ENCODE data around the gene DGKZ.
"Not testable (repeated sequence)": the region's sequence is repeated elsewhere in the genome, so short reads cannot be mapped to it uniquely, and the experiment has no call there.

Gene DGKZ

DNA sequence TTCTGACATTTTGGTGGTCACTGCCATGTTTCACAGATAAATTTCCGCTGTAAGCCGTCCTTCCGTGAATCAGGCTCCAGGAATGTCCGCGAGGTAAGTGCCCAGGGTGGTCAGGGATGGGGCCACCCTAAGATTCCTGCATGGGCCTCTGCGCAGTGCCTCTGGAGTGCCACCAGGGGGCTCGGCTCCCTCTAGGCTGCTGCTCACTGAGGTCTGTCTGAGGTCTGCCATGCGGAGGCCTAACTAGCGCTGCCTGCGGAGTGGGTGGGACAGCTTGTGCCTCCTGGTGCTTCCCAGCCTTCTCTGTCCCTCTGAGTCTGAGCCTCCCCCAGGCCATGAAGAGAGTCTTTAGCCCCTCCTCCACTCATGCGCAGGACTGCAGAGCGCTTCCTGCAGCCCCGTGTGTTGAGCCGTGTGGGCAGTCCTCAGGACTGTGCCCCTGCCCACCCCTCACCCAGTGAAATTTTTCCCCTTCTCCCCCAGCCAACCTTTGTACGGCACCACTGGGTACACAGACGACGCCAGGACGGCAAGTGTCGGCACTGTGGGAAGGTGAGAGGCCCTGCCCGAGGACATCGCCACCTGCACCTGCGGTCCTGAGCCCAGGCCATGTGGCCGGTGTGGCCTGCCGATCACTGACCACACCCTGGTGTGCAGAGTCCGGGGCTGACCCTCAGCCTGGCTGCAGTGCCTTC, 22.3 kb downstream of the DGKZ start:
- DNase-seq, result peak; percentile 30

DNA sequence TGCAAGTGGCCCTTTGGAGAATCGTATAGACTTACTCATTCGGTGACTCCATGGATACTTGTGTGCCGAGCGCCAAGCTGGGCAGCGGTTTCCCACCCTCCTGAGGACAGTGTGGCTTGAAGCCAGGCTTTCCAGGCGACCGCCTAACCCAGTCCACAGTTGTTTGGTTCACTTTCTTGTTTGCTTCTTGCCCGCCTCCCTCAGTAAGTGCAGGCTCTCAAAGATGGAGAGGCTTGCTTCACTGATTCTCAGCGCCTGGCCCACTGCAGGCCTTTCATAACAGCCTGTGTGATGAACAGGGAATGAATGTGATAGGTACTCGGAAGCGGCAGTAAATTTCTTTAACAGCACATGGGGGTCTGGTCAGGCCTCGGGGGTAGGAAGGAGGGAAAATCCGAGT, 23.0 kb downstream of the DGKZ start:
- DNase-seq, result no peak

DNA sequence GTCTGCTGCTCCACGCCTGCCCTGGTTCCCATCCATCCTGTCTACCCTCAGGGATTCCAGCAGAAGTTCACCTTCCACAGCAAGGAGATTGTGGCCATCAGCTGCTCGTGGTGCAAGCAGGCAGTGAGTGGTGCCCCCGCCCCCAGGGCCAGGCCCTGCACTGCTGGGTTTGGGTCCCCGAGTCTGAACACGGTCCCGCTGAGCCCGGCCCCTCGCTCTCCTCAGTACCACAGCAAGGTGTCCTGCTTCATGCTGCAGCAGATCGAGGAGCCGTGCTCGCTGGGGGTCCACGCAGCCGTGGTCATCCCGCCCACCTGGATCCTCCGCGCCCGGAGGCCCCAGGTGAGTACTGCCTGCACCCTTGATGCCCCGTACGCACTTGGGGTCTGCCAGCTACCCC, 24.0 kb downstream of the DGKZ start:
- DNase-seq, result not testable (repeated sequence)

DNA sequence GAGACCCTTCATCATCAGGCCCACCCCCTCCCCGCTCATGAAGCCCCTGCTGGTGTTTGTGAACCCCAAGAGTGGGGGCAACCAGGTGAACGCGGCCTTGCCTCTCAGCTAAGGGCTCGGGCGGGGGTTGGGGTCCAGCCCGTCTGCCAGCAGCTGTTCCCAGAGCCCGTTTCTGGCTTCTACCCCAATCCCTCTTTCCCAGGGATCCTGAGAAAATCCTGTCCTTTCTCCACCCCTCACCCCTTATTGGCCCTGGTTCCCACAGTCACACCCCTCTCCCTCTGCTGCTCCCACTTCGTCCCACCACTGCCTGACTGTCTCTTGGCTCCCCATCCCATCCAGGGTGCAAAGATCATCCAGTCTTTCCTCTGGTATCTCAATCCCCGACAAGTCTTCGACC, 24.8 kb downstream of the DGKZ start:
- DNase-seq, result no peak

DNA sequence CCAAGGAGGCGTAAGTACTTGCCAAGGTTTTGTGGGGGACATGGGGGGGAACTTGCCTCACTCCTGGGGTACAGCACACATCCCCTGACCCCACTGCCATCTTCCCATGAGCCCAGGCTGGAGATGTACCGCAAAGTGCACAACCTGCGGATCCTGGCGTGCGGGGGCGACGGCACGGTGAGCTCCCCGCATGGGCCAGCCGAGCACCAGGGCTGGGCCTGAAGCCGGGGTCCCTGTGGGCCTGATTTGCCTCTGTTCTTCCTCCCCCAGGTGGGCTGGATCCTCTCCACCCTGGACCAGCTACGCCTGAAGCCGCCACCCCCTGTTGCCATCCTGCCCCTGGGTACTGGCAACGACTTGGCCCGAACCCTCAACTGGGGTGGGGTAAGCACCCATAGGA, 25.2 kb downstream of the DGKZ start:
- DNase-seq, result not testable (repeated sequence)

DNA sequence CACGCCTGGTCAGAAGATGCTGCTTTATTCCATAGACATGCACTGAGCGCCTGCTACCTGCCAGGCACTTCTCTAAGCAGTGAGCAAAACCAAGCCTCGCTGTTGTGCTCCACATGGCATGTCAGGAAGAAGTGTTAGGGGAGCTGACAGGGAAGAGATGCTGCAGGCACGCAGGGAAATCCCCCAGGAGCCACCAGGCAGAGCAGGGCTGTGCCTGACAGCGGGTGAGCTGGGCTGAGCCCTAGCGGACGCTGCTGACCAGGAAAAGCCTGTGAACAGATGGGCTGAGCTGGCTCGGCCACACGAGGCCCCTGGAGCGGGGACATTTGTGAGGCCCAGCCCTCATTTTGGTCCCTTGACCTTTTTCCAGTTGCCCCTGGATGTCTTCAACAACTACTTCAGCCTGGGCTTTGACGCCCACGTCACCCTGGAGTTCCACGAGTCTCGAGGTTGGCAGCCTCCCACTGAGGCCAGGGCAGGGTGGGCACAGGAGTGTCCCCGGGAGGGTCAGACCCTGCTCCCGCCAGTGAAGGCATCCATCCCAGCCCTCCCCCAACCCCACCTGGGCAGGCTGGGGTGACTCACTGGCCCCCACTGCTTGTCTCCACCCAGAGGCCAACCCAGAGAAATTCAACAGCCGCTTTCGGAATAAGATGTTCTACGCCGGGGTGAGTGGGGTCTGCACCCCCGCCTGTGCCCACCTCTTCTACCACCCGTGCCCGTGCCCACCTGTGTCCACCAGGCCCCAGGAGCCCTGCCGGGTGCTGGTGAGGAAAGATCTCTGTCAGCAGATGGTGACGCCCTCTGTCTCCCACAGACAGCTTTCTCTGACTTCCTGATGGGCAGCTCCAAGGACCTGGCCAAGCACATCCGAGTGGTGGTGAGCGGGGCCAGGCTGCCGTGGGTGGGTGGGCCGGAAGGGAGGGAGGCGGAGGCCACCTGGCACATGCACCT, 26.8 kb downstream of the DGKZ start:
- no peak for DNase-seq

DNA sequence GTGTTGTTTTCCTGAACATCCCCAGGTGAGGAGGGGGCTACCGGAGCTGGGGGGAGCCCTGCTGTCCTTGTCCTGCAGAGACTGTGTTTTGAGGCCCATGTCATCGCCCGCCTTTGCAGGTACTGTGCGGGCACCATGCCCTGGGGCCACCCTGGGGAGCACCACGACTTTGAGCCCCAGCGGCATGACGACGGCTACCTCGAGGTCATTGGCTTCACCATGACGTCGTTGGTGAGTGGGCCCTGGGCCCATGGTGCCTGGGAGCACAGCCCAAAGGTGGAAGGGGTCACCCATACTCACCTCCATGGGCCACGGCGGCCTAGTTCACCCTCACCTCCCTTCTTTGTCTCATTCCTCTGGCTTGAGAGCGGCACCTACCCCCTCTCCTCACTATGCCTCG, 27.6 kb downstream of the DGKZ start:
- no peak for DNase-seq

DNA sequence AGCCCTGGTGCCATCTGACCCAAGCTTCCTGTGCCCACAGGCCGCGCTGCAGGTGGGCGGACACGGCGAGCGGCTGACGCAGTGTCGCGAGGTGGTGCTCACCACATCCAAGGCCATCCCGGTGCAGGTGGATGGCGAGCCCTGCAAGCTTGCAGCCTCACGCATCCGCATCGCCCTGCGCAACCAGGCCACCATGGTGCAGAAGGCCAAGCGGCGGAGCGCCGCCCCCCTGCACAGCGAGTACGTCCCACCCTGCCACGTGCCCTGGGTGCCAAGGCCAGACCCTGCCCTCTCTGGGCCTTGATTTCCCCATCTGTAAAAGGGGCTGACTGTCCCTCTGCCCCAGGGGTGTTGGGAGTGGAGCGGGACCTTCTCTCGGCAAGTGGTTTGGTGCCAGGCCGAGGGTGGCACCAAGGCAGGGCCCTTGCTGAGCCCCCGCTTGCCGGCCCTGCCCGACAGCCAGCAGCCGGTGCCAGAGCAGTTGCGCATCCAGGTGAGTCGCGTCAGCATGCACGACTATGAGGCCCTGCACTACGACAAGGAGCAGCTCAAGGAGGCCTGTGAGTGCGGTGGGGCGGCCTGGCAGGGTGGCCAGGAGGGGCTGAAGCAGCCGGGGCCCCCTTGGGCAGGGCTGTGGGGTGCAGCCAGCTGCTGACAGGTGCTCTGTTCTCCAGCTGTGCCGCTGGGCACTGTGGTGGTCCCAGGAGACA, 28.3 kb downstream of the DGKZ start:
- no peak for DNase-seq

DNA sequence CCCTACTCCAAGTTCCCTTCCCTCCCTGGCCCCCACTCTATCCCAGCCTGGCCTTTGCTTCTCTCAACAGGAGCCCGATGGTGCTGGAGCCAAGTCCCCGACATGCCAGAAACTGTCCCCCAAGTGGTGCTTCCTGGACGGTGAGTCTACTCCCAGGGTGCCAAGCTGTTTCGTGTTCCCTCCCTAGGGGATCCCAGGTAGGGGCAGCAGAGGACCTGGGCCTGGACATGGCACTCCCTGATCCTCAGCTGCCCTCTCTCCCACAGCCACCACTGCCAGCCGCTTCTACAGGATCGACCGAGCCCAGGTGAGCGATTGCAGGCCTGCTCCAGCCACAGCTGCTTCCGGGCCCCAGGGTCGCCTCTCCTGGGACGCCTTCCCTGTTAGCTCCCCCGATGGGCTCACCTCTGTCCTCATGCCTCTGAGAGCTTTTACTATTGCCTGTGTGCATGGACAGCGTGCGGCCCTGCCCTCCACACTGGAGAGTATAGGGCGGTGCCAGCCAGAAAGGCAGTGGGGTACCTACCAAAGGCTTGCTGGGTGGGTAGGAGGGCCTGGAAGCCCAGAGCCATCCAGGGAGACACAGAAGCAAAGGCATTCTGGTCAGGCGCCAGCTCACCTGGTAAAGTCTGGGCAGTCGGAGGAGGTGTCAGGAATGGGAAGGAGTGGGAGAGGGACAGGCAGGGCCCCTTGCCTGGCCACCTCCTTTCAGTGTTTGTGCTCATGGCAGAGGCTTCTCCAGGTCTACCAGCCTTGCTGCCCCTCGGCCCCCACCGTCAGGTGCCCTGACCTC, 29.2 kb downstream of the DGKZ start:
- DNase-seq, result no peak

DNA sequence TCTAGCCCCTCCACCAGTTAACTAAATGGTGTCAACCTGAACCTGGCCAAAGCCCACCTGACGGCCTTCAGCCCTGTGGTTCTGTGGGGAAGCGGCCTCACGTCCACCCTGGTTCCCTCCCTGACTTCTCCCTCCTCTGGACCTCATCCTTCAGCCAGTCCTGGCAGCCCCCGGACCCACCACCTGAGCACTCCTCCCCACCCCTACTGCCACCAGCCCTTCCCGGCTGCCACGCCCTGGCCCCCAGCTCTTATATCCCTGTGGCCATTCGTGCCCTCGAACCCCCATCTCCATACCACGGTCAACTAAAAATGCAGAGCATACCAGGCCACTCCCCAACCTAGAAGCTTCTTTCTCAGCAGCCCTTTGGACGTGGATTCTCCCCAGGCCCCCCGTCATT, 30.0 kb downstream of the DGKZ start:
- DNase-seq, result no peak

DNA sequence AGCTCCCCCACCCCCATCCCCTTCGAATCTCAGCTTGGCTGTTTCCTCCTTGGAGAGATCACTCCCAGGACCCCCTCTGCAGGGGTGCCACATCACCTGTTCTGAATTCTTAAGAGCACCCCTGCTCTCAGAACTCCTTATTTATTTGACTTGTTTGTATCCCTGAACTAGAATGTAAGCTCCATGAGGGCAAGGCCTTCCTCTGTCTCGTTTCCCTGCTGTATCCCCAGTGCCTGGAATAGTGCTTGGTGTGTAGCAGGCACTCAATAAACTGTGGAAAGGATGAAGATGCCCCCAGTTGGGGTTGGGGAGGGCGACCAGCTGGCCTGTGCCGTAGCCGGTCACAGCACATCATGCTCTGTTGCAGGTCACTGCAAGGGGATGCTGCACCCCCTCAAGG, 30.6 kb downstream of the DGKZ start:
- DNase-seq, result no peak

DNA sequence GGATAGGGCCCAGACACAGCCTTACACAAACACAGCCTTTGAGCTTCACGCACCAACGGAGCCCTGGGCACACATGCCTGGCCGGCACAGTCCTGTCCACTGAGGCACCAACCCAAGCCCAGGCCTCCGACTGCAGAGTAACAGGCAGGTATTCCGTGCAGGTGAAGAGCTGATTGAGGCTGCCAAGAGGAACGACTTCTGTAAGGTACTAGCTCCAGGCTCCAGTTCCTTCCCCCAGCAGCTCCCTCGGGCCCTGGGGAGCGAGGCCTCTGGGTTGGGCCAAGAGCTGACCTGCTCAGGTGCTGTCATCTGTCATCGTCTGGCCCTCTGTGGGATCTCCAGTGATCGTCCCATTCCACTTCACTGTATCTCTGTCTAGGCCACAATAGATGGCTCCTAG, 31.0 kb downstream of the DGKZ start:
- DNase-seq, result no peak

DNA sequence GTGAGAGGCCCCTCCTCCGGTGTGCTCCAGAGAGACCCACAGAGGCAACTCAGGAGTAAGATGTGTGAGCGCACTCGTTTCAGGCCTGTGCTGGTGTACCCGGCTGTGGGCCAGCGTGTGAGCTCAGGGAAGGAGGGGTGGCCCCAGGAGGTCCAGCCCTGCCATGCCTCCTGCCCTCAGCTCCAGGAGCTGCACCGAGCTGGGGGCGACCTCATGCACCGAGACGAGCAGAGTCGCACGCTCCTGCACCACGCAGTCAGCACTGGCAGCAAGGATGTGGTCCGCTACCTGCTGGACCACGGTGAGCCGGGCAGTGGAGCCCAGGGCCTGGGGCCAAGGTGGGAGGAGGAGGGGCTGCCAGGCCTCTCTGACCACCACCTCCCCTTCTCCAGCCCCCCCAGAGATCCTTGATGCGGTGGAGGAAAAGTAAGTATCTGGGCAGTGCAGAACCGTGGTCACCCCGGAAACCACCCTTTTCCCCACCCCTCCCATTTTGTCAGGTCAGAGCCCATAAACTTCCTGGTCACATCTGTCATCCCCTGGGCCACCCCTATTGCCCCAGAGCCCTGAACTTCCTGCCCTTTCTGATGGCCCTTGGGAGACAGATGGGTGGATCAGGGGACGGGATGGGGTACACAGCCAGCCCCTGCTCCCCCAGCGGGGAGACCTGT, 31.7 kb downstream of the DGKZ start:
- no peak for DNase-seq

DNA sequence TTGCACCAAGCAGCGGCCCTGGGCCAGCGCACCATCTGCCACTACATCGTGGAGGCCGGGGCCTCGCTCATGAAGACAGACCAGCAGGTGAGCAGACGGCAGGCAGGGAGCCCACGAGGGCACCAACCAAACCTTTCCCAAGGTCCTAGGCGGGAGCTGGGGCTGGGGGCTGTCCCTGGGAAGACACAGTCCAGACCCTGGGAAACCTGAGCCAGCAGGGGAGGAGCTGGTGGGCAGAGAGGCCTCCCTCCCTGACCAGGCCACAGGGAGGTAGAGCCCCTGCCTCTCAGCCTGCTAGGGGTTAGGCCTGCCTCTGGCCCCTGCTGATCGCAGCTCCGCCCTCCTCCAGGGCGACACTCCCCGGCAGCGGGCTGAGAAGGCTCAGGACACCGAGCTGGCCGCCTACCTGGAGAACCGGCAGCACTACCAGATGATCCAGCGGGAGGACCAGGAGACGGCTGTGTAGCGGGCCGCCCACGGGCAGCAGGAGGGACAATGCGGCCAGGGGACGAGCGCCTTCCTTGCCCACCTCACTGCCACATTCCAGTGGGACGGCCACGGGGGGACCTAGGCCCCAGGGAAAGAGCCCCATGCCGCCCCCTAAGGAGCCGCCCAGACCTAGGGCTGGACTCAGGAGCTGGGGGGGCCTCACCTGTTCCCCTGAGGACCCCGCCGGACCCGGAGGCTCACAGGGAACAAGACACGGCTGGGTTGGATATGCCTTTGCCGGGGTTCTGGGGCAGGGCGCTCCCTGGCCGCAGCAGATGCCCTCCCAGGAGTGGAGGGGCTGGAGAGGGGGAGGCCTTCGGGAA, 32.4 kb downstream of the DGKZ start:
- not testable (repeated sequence) for DNase-seq

DNA sequence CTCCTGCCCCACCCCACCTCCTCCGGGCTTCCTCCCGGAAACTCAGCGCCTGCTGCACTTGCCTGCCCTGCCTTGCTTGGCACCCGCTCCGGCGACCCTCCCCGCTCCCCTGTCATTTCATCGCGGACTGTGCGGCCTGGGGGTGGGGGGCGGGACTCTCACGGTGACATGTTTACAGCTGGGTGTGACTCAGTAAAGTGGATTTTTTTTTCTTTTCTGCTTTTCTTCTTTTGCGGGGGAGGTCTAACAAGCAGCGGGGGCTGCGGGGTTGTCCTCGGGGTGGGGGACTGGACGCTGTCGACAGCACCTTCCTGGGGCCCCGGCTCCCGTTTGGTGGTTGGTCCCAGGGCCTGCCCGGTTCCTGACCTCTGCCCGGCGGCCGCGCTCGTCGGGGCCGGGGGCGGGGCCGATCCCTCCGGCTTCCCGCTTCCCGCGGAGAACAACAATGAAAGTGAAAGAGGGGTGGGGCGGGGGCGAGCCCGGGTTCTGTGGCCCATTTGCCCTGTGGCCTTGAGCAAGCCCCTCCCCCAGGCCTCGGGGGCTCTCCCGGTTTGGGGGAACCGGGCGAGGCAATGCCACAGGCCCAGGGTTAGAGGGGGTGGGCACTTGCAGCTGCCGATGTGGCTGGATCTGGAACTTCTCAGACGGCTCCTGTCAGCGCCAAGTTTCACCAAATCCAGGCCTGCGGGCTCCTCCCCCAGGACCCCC, 33.2 kb downstream of the DGKZ start:
- peak; percentile 38 for DNase-seq

DNA sequence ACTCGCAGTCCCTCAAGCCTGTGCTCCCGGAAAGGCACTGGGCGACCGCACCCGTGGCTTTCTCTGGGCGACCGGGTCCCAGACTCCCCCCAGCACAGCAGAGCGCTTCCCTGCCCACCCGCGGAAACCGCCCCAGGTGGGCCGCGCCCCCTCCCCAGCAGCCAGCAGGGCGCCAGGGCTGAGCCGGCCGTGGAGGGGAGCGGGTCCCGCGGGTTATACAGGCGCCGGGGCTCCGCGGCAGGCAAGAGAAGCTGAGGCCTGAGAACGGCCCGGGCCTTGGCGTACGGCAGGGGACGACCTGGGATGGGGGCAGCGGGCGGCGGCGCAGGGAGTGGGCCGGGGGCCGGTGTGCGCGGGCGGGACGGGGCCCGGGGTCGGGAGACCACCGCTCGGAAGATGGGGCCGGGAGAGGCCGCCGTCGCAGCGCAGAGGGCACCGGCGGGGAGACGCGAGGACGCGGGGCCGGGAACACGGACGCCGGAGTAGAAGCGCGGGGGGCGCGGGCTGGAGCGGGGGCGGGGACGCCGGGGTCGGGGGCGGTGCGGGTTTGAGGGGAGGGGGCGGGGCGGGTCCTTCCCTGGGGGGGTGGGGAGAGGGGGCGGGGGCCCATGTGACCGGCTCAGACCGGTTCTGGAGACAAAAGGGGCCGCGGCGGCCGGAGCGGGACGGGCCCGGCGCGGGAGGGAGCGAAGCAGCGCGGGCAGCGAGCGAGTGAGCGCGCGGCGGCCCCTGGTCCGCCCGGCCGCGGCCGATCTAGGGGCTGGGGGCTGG, 34.0 kb downstream of the DGKZ start, which contains the start of gene MDK:
Gene MDK, plus strand, starts transcription at position 622 of the 771 bp plus-strand sequence. CDS start 389 bp downstream, outside the sequence.
- DNase-seq, result peak; percentile 39

DNA sequence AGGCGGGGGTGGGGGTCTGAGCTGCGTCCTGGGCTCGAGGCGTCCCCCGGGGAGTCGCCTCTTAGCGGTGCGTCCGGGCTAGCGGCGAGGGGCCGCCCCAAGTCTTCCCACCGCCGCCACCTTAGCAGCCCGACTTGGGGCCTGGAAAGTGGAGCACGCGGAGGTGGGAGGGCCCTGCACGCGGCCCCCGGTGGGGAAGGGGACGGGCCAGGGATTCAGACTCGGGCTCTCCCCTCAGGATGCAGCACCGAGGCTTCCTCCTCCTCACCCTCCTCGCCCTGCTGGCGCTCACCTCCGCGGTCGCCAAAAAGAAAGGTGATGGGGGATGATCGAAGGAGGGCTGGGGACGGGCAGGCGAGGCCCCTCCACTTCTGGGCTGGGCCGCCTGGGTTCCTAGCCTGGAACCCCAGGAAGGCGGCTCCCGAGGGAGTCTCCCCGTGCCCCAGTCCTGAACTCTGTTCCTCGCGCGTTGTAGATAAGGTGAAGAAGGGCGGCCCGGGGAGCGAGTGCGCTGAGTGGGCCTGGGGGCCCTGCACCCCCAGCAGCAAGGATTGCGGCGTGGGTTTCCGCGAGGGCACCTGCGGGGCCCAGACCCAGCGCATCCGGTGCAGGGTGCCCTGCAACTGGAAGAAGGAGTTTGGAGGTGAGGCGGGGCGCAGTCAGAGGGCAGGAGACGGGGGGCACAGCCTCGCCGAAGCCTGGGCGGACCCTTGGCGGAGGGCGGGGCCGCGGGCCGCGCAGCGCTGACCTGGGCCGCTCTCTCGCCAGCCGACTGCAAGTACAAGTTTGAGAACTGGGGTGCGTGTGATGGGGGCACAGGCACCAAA, 34.8 kb downstream of the DGKZ start:
- peak; percentile 28 for DNase-seq

DNA sequence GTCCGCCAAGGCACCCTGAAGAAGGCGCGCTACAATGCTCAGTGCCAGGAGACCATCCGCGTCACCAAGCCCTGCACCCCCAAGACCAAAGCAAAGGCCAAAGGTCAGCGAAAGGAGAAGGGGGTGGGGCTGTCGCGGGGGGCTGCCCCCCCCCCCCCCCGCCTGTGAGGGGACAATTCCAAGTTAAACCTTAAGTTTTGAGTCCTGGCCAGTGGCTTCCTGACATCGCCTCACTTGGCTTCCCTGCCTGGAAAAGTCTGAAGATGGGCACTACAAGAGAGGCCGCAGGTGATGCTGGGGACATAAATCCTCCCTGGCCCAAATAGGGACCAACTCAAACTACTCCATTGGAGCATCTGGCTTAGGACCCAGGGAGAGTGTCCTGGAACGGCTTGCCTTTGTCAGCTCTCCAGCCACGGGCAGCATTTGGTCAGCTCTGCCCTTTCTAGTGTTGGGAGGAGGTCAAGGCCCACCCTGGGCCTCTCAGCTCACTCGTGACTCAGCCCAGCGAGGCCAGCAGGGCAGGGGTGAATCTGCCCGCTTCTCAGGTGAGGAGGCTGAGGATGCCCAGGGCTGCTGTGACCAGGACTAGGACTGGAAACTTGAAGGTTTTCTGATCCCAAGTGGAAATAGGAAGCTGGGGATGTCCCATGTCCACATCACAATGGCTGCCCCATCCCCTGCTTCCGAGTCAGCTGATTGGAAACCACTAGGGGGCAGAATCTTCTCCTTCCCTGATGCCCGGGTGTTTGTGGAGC, 35.6 kb downstream of the DGKZ start:
- DNase-seq, result no peak

Measured in NCI-H2171 (cell line).